Endodermal cell (in vitro differentiated cells): ENCODE results near the gene PARVB. TPM values are rescaled to one million over a fixed set of nuclear protein-coding genes. Genes with fewer than 3 reads are reported as not detected.

Experiments used
- DNase-seq: peaks from one replicate; pipeline ENCODE4 v3.0.0-alpha.2; 2017
- H3K27ac ChIP-seq: 2 replicates; pipeline ENCODE4 v1.5.1; 2013; ENCODE audit warnings: mild to moderate bottlenecking, low read depth, low read length, moderate library complexity
- H3K27me3 ChIP-seq: 2 replicates; pipeline ENCODE4 v1.6.1; 2013; ENCODE audit warnings: mild to moderate bottlenecking, low read length, moderate library complexity; ENCODE audit not compliant: insufficient read depth, control insufficient read depth, poor library complexity, severe bottlenecking
- H3K36me3 ChIP-seq: 2 replicates; pipeline ENCODE4 v1.7.0; 2013; ENCODE audit warnings: mild to moderate bottlenecking, low read length, moderate library complexity; ENCODE audit not compliant: control insufficient read depth, insufficient read depth
- H3K4me1 ChIP-seq: one replicate; pipeline ENCODE4 v1.7.0; 2013; ENCODE audit warnings: low read length; ENCODE audit not compliant: control insufficient read depth, insufficient read depth
- H3K4me3 ChIP-seq: 2 replicates; pipeline ENCODE4 v1.5.1; 2013; ENCODE audit warnings: mild to moderate bottlenecking, low read length, moderate library complexity
- H3K9ac ChIP-seq: 2 replicates; pipeline ENCODE4 v1.6.1; 2013; ENCODE audit warnings: mild to moderate bottlenecking, low read length, moderate library complexity; ENCODE audit not compliant: poor library complexity, severe bottlenecking; ENCODE audit errors: extremely low read depth
- H3K9me3 ChIP-seq: 2 replicates; pipeline ENCODE4 v1.6.1; 2013; ENCODE audit warnings: mild to moderate bottlenecking, low read length, moderate library complexity; ENCODE audit not compliant: control insufficient read depth
- H3K27ac Mint-ChIP-seq: 2 replicates; pipeline ENCODE4 v1.8.0; 2020; ENCODE audit warnings: mixed read lengths
- H3K27me3 Mint-ChIP-seq: 2 replicates; pipeline ENCODE4 v1.8.0; 2021; ENCODE audit warnings: mild to moderate bottlenecking, mixed read lengths; ENCODE audit not compliant: insufficient read depth
- H3K36me3 Mint-ChIP-seq: 2 replicates; pipeline ENCODE4 v1.8.0; 2020; ENCODE audit warnings: low read depth, mixed read lengths
- H3K4me1 Mint-ChIP-seq: 2 replicates; pipeline ENCODE4 v1.8.0; 2020; ENCODE audit warnings: mixed read lengths
- H3K4me3 Mint-ChIP-seq: 2 replicates; pipeline ENCODE4 v1.8.0; 2020; ENCODE audit warnings: mild to moderate bottlenecking, moderate library complexity, mixed read lengths
- H3K9me3 Mint-ChIP-seq: 2 replicates; pipeline ENCODE4 v1.8.0; 2020; ENCODE audit warnings: mild to moderate bottlenecking, mixed read lengths
- WGBS, 2 experiments: methylation state at CpG; one replicate each; pipeline versions ENCODE4 v1.1.5 to v1.1.7; 2013; ENCODE audit warnings: missing lambda C conversion rate in 2 of 2, mixed read lengths in 1 of 2; ENCODE audit not compliant: insufficient coverage in 1 of 2, insufficient read length in 1 of 2; 5-methylcytosine and 5-hydroxymethylcytosine counted together
- total RNA-seq, 2 donors: library from RNA; stranded (reverse); fragmentation: NEBNext Ultra II Directional in 1 of 2; extraction: Animal tissue kit (Norgen Biotek cat#: 25700) in 1 of 2; gene quantifications; 2 replicates in 1 of 2; 3 replicates in 1 of 2; pipeline ENCODE4 v1.2.1, GENCODE V29; 2021
- TF ChIP-seq, protein P1 (sequence below): fragments of 200-600 bp; sonication (generic); conservative IDR thresholded peaks from 2 replicates; pipeline ENCODE4 v1.5.0; 2021; ENCODE audit warnings: antibody characterized with exemption, mild to moderate bottlenecking

The PARVB gene
- total RNA-seq, 2 donors from 2014 or later, result 29.6 to 32.3 TPM

DNA sequence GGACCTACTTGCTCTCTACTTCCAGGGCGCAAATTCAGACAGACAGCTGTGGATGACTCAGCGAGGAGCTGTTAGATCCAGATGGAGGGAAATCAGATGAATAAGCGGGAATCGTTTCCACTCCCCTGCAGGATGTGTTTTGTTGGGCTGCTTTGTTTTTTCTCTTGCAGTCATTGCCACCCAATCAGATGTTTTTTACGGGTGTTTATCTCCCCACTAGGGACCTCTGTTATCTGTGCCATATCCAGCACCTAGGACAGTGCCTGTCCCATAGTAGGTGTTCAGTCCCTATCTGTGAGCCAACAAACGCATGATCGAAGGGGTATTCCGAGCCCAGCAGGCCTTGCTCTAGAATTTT is 105.5 kb downstream of the PARVB start:
- Mint-ChIP-seq H3K27ac (no peak overlapping the region), H3K27me3 (peaks cover 3% of the 10 kb centered on the region), H3K4me3 (no peak overlapping the region), H3K36me3 (peaks cover 26% of the 10 kb centered on the region), H3K4me1 (peaks cover 16% of the 10 kb centered on the region), H3K9me3 (peaks cover 34% of the 10 kb centered on the region)
- DNase-seq, result no peak
- H3K4me1 ChIP-seq, result peaks cover 8% of the 10 kb centered on the region
- TF ChIP-seq, protein P1, sequence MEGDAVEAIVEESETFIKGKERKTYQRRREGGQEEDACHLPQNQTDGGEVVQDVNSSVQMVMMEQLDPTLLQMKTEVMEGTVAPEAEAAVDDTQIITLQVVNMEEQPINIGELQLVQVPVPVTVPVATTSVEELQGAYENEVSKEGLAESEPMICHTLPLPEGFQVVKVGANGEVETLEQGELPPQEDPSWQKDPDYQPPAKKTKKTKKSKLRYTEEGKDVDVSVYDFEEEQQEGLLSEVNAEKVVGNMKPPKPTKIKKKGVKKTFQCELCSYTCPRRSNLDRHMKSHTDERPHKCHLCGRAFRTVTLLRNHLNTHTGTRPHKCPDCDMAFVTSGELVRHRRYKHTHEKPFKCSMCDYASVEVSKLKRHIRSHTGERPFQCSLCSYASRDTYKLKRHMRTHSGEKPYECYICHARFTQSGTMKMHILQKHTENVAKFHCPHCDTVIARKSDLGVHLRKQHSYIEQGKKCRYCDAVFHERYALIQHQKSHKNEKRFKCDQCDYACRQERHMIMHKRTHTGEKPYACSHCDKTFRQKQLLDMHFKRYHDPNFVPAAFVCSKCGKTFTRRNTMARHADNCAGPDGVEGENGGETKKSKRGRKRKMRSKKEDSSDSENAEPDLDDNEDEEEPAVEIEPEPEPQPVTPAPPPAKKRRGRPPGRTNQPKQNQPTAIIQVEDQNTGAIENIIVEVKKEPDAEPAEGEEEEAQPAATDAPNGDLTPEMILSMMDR, result no peak
- H3K27me3 ChIP-seq, result no peaks in the 10 kb centered on the region
- 82 to 86% methylated on average over 8 of the region's 8 CpGs for WGBS, 2 experiments
- H3K36me3 ChIP-seq, result no peaks in the 10 kb centered on the region
- H3K27ac ChIP-seq, result no peak overlapping the region
- no peak overlapping the region for H3K4me3 ChIP-seq
- no peak overlapping the region for H3K9ac ChIP-seq
- H3K9me3 ChIP-seq, result peaks cover 19% of the 10 kb centered on the region

DNA sequence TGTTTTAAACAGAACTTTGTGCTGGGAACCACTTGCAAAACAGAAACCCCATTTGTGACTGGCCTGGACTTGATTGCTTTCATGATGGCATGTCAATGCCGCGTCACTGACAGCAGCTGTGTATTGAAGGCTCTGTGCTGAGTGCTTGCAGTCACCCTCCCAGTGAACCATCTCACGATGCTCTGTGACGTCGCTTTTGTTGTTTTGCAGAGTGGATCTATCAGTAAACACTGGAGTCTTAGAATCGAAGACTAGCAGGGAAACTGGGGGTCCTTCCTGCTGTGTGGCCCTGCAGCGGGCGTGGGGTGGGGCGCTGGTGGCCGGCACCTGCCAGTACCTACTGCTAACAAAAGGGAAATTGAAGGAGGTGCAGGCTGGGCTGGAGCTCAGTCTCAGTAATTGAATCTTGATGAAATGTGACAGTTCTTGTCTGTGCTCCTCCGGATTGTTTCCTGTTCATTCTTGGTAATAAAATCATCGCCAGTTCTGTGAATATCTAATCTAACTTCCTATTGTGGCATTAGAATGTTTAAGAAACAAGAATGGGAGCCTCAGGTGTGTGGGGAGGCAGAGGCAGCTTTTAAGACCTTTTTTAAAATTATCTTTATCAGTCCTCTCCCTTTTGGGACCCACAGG is 106.1 kb downstream of the PARVB start:
- Mint-ChIP-seq H3K4me1 (peaks cover 16% of the 10 kb centered on the region), H3K27ac (no peak overlapping the region), H3K27me3 (peaks cover 3% of the 10 kb centered on the region), H3K9me3 (peaks cover 32% of the 10 kb centered on the region), H3K4me3 (no peak overlapping the region), H3K36me3 (peaks cover 23% of the 10 kb centered on the region)
- Histone ChIP-seq H3K27ac (no peak overlapping the region), H3K4me1 (peaks cover 8% of the 10 kb centered on the region), H3K27me3 (no peaks in the 10 kb centered on the region), H3K4me3 (no peak overlapping the region), H3K36me3 (no peaks in the 10 kb centered on the region), H3K9ac (no peak overlapping the region), H3K9me3 (peaks cover 19% of the 10 kb centered on the region)
- 78 to 92% methylated on average over 7 to 12 of the region's 12 CpGs for WGBS, 2 experiments
- TF ChIP-seq, protein P1, result no peak
- no peak for DNase-seq

DNA sequence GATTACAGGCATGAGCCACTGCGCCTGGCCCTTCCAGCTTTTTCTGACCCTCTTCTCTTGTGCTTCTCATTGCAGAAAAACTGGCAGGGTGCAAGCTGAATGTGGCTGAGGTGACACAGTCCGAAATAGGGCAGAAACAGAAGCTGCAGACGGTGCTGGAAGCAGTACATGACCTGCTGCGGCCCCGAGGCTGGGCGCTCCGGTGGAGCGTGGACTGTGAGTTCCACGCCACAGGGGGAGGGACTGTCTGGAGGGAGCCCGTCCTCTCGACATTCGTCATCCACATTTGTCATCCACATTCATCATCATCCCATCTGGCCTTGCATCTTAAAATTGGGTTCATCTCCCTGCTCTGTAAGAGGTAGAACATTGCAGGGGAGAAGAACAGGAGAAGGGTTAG is 107.3 kb downstream of the PARVB start:
- peaks cover 16% of the 10 kb centered on the region for H3K4me1 Mint-ChIP-seq
- TF ChIP-seq, protein P1, result no peak
- 92 to 98% methylated on average over 7 to 10 of the region's 12 CpGs for WGBS, 2 experiments

More for the DNA sequence above, 107.3 kb downstream of the PARVB start:
- H3K4me3 ChIP-seq, result no peak overlapping the region
- no peak overlapping the region for H3K27ac ChIP-seq
- H3K9me3 ChIP-seq, result peaks cover 13% of the 10 kb centered on the region
- peaks cover 8% of the 10 kb centered on the region for H3K4me1 ChIP-seq
- Mint-ChIP-seq H3K9me3 (peaks cover 31% of the 10 kb centered on the region), H3K36me3 (peaks cover 24% of the 10 kb centered on the region), H3K27me3 (peaks cover 2% of the 10 kb centered on the region), H3K4me3 (no peak overlapping the region), H3K27ac (no peak overlapping the region)
- no peaks in the 10 kb centered on the region for H3K36me3 ChIP-seq
- no peak for DNase-seq
- H3K9ac ChIP-seq, result no peak overlapping the region
- no peaks in the 10 kb centered on the region for H3K27me3 ChIP-seq
